Epithelial cell of proximal tubule (primary cell): ENCODE results near the gene FBL. TPM values are rescaled to one million over a fixed set of nuclear protein-coding genes. Genes with fewer than 3 reads are reported as not detected.

Experiments
- DNase-seq: peaks from one replicate; pipeline ENCODE4 v3.0.0-alpha.2; 2011; ENCODE audit warnings: low read depth
- H3K4me3 ChIP-seq: 2 replicates; pipeline ENCODE4 v1.5.1; 2011; ENCODE audit warnings: low read depth, mild to moderate bottlenecking, low read length
- CTCF ChIP-seq: conservative IDR thresholded peaks from 2 replicates; pipeline ENCODE4 v1.5.1; 2012; ENCODE audit warnings: low read depth, mild to moderate bottlenecking, low read length
- total RNA-seq: library from RNA; depleted of rRNA; stranded (reverse); fragments of >200 nt; gene quantifications from 2 replicates; pipeline ENCODE4 v1.2.3, GENCODE V29; 2015

Gene FBL
- total RNA-seq, 1 donor from 2014 or later = 187 TPM

GRCh38 chr19:39833160-39833463 is 13.1 kb downstream of the FBL start:
- H3K4me3 ChIP-seq = peak overlapping the region; percentile 86
- TF ChIP-seq CTCF = no peak
- DNase-seq = no peak

GRCh38 chr19:39832341-39833083 is 13.7 kb downstream of the FBL start:
- TF ChIP-seq CTCF = no peak
- H3K4me3 ChIP-seq = peak overlapping the region; percentile 86
- DNase-seq = no peak

- no peak for TF ChIP-seq CTCF
- no peak overlapping the region for H3K4me3 ChIP-seq
- DNase-seq = no peak
Observed at GRCh38 chr19:39831679-39832078, 14.5 kb downstream of the FBL start.

- no peak for TF ChIP-seq CTCF
- no peak for DNase-seq
Observed at GRCh38 chr19:39830847-39831246, 15.3 kb downstream of the FBL start.

GRCh38 chr19:39830406-39830805 is 15.8 kb downstream of the FBL start:
- no peak overlapping the region for H3K4me3 ChIP-seq
- no peak for TF ChIP-seq CTCF
- DNase-seq = no peak

More at GRCh38 chr19:39830847-39831246, 15.3 kb downstream of the FBL start:
- H3K4me3 ChIP-seq = no peak overlapping the region

- no peak for DNase-seq
- no peak overlapping the region for H3K4me3 ChIP-seq
- TF ChIP-seq CTCF = no peak
Observed at GRCh38 chr19:39829702-39830275, 16.4 kb downstream of the FBL start.

- no peak overlapping the region for H3K4me3 ChIP-seq
- TF ChIP-seq CTCF = no peak
- DNase-seq = no peak
Observed at GRCh38 chr19:39828654-39829032, 17.5 kb downstream of the FBL start.
